B cell (primary cell): Measurements from ENCODE around the gene MYL12B. TPM values are rescaled to one million over a fixed set of nuclear protein-coding genes. Genes with fewer than 3 reads are reported as not detected.

Experiments used
- ATAC-seq: fragments of 200-7000 bp; cut with Tn5 transposase; one replicate; pipeline ENCODE4 v1.10.0; 2021; ENCODE audit warnings: low read depth, mild to moderate bottlenecking, moderate number of reproducible peaks, moderate library complexity
- CTCF ChIA-PET: fragments of 350-600 bp; sonication (Branson Sonifier 250); formaldehyde crosslinking; loops from one replicate; lab custom pipeline; 2021; ENCODE audit warnings: antibody characterized with exemption, inconsistent platforms; lab: Charles Lee
- POLR2A ChIA-PET: fragments of 350-600 bp; sonication (Branson Sonifier 250); formaldehyde crosslinking; loops from one replicate; lab custom pipeline; 2021; ENCODE audit warnings: antibody characterized with exemption; lab: Charles Lee
- DNase-seq: peaks from one replicate; pipeline ENCODE4 v3.0.0; 2013
- H2AFZ ChIP-seq: 2 replicates; pipeline ENCODE4 v1.6.1; 2012; ENCODE audit warnings: mild to moderate bottlenecking, low read depth, low read length; ENCODE audit not compliant: insufficient read depth, poor library complexity, severe bottlenecking
- H3K27ac ChIP-seq, 2 donors: 1 replicate in 1 of 2; 2 replicates in 1 of 2; pipeline ENCODE4 v1.5.1; 2012 to 2013; ENCODE audit warnings: low read length in 2 of 2, mild to moderate bottlenecking in 2 of 2, moderate library complexity in 1 of 2
- H3K27me3 ChIP-seq, 4 experiments: fragments of 200-600 bp in 1 of 4; sonication (generic) in 1 of 4; replicated peaks in 1 of 4; 1 replicate in 2 of 4; 2 replicates in 2 of 4; pipeline versions ENCODE4 v1.6.1 to v1.7.0; 2013 to 2016; ENCODE audit warnings: low read length in 3 of 4, mild to moderate bottlenecking in 2 of 4, mixed read lengths in 1 of 4, moderate library complexity in 1 of 4; ENCODE audit not compliant: insufficient read depth in 4 of 4, control insufficient read depth in 3 of 4; ENCODE audit errors: control extremely low read depth in 1 of 4
- H3K36me3 ChIP-seq, 2 experiments: replicated peaks in 1 of 2; 1 replicate in 1 of 2; 2 replicates in 1 of 2; pipeline versions ENCODE4 v1.6.1 to v1.7.1; 2013; ENCODE audit warnings: low read length in 1 of 2; ENCODE audit not compliant: insufficient read depth in 2 of 2, control insufficient read depth in 1 of 2; ENCODE audit errors: control extremely low read depth in 1 of 2, extremely low read depth in 1 of 2
- H3K4me1 ChIP-seq, 2 donors: fragments of 200-600 bp in 1 of 2; sonication (generic) in 1 of 2; 1 replicate in 1 of 2; 2 replicates in 1 of 2; pipeline versions ENCODE4 v1.5.1 to v1.6.1; 2013 to 2017; ENCODE audit warnings: low read length in 2 of 2; ENCODE audit not compliant: control insufficient read depth in 2 of 2, insufficient read depth in 2 of 2
- H3K4me2 ChIP-seq: replicated peaks from 2 replicates; pipeline ENCODE3; 2012; ENCODE audit warnings: mild to moderate bottlenecking, low read depth, low read length; ENCODE audit not compliant: poor library complexity, severe bottlenecking
- H3K4me3 ChIP-seq, 5 experiments: fragments of 200-600 bp in 1 of 5; sonication (generic) in 1 of 5; 1 replicate in 3 of 5; 2 replicates in 2 of 5; pipeline versions ENCODE4 v1.5.1 to v1.7.0; 2011 to 2016; ENCODE audit warnings: low read length in 4 of 5, mild to moderate bottlenecking in 4 of 5, low read depth in 2 of 5, control low read depth in 1 of 5, moderate library complexity in 1 of 5; ENCODE audit not compliant: insufficient read depth in 1 of 5; ENCODE audit errors: control extremely low read depth in 1 of 5, extremely low read depth in 1 of 5
- H3K79me2 ChIP-seq: fragments of 200-600 bp; sonication (generic); one replicate; pipeline ENCODE4 v1.6.0; 2016; ENCODE audit warnings: low read length; ENCODE audit not compliant: control insufficient read depth, insufficient read depth
- H3K9ac ChIP-seq: fragments of 200-600 bp; sonication (generic); 2 replicates; pipeline ENCODE4 v1.6.1; 2017; ENCODE audit warnings: mild to moderate bottlenecking, low read length, moderate library complexity
- H3K9me3 ChIP-seq, 3 donors: one replicate each; pipeline versions ENCODE4 v1.6.1 to v1.7.1; 2013; ENCODE audit warnings: low read length in 2 of 3; ENCODE audit not compliant: control insufficient read depth in 2 of 3, insufficient read depth in 1 of 3; ENCODE audit errors: control extremely low read depth in 1 of 3
- H4K20me1 ChIP-seq: 2 replicates; pipeline ENCODE4 v1.6.0; 2012; ENCODE audit warnings: mild to moderate bottlenecking, low read length; ENCODE audit not compliant: insufficient read depth, control insufficient read depth, poor library complexity, severe bottlenecking
- H3K27ac Mint-ChIP-seq: one replicate; pipeline ENCODE4 v1.8.0; 2021; ENCODE audit warnings: mixed read lengths
- H3K27me3 Mint-ChIP-seq: one replicate; pipeline ENCODE4 v1.8.0; 2021; ENCODE audit warnings: mixed read lengths
- H3K4me1 Mint-ChIP-seq: one replicate; pipeline ENCODE4 v1.8.0; 2021; ENCODE audit warnings: mixed read lengths
- H3K4me3 Mint-ChIP-seq: one replicate; pipeline ENCODE4 v1.8.0; 2021; ENCODE audit warnings: mixed read lengths
- H3K9me3 Mint-ChIP-seq: one replicate; pipeline ENCODE4 v1.8.0; 2022; ENCODE audit warnings: mixed read lengths; ENCODE audit not compliant: insufficient read depth
- CTCF ChIP-seq: fragments of 200-600 bp; IDR thresholded peaks from one replicate; pipeline ENCODE4 v1.8.0; 2022; ENCODE audit warnings: antibody characterized with exemption, mild to moderate bottlenecking
- EZH2 ChIP-seq: IDR thresholded peaks from 2 replicates; pipeline ENCODE4 v1.6.1; 2012; ENCODE audit warnings: borderline replicate concordance, low read depth, mild to moderate bottlenecking, moderate library complexity, low read length; ENCODE audit not compliant: insufficient read depth, poor library complexity, severe bottlenecking
- WGBS: methylation state at CpG from one replicate; pipeline ENCODE4 v1.1.5; 2013; ENCODE audit warnings: missing lambda C conversion rate; ENCODE audit not compliant: insufficient coverage; 5-methylcytosine and 5-hydroxymethylcytosine counted together
- intact Hi-C: fragments of 100-400 bp; cut with micrococcal nuclease; formaldehyde crosslinking; loops from one replicate; pipeline ENCODE4 v1.10.0; 2022
- polyA plus RNA-seq: library from polyadenylated mRNA; depleted of rRNA; stranded (reverse); fragments of >200 nt; gene quantifications from 2 replicates; pipeline ENCODE4 v1.2.3, GENCODE V29; 2012
- total RNA-seq, 2 donors: library from RNA; stranded (reverse); fragments of 120-200 nt in 1 of 2; gene quantifications; 1 replicate in 1 of 2; 2 replicates in 1 of 2; pipeline versions ENCODE4 v1.2.3 to v1.2.4, GENCODE V29; 2013 to 2022

MYL12B gene
- total and polyA plus RNA-seq, 2 donors (not counting 1 experiment from before 2014, with no cell fraction given) = 127 to 139 TPM

GRCh38 chr18:3248658-3249359 is 13.1 kb upstream of the MYL12B start:
- Histone ChIP-seq H3K9me3 (no peaks in the 10 kb centered on the region), H3K4me3 (peak overlapping the region; percentile 91 to 99 (median 96)), H3K9ac (peak overlapping the region; percentile 84), H3K27ac (peak overlapping the region; percentile 89 to 94), H3K27me3 (no peaks in the 10 kb centered on the region), H3K4me1 (peaks cover 48 to 53% of the 10 kb centered on the region in 2 donors), H4K20me1 (peaks cover 14% of the 10 kb centered on the region), H3K4me2 (peak overlapping the region; percentile 84), H3K79me2 (peaks cover 61% of the 10 kb centered on the region), H2AFZ (peak overlapping the region; percentile 81), H3K36me3 (peaks cover 0 to 20% of the 10 kb centered on the region in 2 experiments)
- Mint-ChIP-seq H3K4me3 (peak overlapping the region; percentile 91), H3K27me3 (no peaks in the 10 kb centered on the region), H3K27ac (peak overlapping the region; percentile 97), H3K4me1 (peaks cover 61% of the 10 kb centered on the region), H3K9me3 (no peaks in the 10 kb centered on the region)
- intact Hi-C loops = loop anchor here (5.0 kb wide), 1 partner anchor 612 kb away; no protein-coding TSS in a partner anchor
- ATAC-seq = no peak
- ChIA-PET CTCF (interaction anchor here (0.7 to 7.5 kb wide), 16 partner anchors 8 to 417 kb away, joined by 3 to 155 read pairs (median 13); partner anchors contain the start of gene MYL12B), POLR2A (interaction anchor here (0.6 to 4.2 kb wide), 6 partner anchors 8 to 593 kb away, joined by 3 to 35 read pairs (median 12); partner anchors contain the start of genes MYL12B and SMCHD1)
- 0% methylated on average over 4 of the region's 9 CpGs for WGBS
- DNase-seq = peak; percentile 48
- TF ChIP-seq EZH2 = no peak
- TF ChIP-seq CTCF = no peak
